HL-60 (cell line): ENCODE data around the gene CABLES2.

Source experiments
- DNase-seq, 2 experiments: peaks; one replicate each; pipeline ENCODE4 v3.0.0-alpha.2; 2010 to 2020; ENCODE audit warnings: low read depth in 1 of 2, low spot score in 1 of 2
- H3K27ac ChIP-seq: fragments of 250-450 bp; sonication (Bioruptor Pico); replicated peaks from 2 replicates; pipeline ENCODE4 v1.5.1; 2020; ENCODE audit warnings: mild to moderate bottlenecking, moderate library complexity
- H3K27me3 ChIP-seq: fragments of 250-450 bp; sonication (Bioruptor Pico); 2 replicates; pipeline ENCODE4 v1.5.1; 2021; ENCODE audit warnings: mild to moderate bottlenecking, moderate library complexity; ENCODE audit not compliant: insufficient read depth, poor library complexity, severe bottlenecking
- H3K4me3 ChIP-seq: replicated peaks from 2 replicates; pipeline ENCODE4 v1.5.1; 2011; ENCODE audit warnings: mild to moderate bottlenecking, control low read depth, low read length; ENCODE audit not compliant: insufficient read depth
- GABPA ChIP-seq: IDR thresholded peaks from 2 replicates; pipeline ENCODE4 v1.6.1; 2012; ENCODE audit warnings: low read depth
- POLR2AphosphoS5 ChIP-seq: IDR thresholded peaks from 2 replicates; pipeline ENCODE4 v1.6.1; 2012; ENCODE audit warnings: low read depth
- SPI1 ChIP-seq: IDR thresholded peaks from 2 replicates; pipeline ENCODE4 v1.6.1; 2012; ENCODE audit warnings: low read depth, mild to moderate bottlenecking, borderline replicate concordance
- TF ChIP-seq, protein P1 (sequence below): IDR thresholded peaks from 2 replicates; pipeline ENCODE4 v1.6.1; 2012; ENCODE audit warnings: low read depth; ENCODE audit not compliant: insufficient replicate concordance
- TF ChIP-seq, protein P2 (sequence below): IDR thresholded peaks from one replicate; pipeline ENCODE4 v1.5.1; 2011; ENCODE audit warnings: low read length, control low read depth, inconsistent platforms; ENCODE audit not compliant: insufficient read depth

The CABLES2 gene

DNA sequence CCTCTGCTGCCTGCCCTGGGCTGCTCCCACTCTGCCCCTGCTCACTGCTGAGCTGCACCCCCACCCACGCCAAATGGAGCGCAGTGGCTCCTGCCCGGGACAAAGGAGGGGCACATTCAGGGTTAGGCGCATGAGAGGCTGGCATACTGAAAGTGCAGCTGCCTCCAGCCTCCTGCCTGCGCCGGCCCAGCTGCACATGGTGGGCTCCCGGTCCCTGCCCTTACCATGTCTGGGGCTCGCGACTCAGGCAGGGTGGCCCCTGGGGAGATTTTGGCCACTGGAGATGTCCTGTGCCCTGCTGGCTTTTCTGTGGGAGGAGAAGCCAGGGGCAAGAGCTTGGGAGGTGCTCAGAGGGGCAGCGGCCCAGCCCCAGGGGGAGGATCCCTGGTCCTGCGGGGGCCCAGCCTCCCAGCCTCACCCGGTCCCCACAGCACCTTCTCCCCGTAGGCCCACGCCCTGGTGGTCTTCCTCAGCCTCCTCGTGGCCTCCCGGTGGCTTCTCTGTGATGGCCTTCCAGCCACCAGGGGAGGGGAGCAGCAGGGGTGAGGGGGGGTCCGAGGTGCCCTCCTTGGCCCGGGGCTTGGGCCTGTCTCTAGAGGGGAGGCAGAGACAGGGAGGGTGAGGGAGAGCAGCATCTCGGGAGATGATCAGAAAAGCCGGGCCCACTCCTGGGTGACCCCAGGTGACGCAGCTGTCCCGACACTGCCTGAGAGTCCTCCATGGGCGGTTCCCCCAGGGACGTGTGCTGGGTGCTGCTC is 8.4 kb upstream of the CABLES2 start:
- Histone ChIP-seq H3K27ac (no peak overlapping the region), H3K27me3 (peaks cover 10% of the 10 kb centered on the region), H3K4me3 (no peak overlapping the region)
- TF ChIP-seq, protein P1, sequence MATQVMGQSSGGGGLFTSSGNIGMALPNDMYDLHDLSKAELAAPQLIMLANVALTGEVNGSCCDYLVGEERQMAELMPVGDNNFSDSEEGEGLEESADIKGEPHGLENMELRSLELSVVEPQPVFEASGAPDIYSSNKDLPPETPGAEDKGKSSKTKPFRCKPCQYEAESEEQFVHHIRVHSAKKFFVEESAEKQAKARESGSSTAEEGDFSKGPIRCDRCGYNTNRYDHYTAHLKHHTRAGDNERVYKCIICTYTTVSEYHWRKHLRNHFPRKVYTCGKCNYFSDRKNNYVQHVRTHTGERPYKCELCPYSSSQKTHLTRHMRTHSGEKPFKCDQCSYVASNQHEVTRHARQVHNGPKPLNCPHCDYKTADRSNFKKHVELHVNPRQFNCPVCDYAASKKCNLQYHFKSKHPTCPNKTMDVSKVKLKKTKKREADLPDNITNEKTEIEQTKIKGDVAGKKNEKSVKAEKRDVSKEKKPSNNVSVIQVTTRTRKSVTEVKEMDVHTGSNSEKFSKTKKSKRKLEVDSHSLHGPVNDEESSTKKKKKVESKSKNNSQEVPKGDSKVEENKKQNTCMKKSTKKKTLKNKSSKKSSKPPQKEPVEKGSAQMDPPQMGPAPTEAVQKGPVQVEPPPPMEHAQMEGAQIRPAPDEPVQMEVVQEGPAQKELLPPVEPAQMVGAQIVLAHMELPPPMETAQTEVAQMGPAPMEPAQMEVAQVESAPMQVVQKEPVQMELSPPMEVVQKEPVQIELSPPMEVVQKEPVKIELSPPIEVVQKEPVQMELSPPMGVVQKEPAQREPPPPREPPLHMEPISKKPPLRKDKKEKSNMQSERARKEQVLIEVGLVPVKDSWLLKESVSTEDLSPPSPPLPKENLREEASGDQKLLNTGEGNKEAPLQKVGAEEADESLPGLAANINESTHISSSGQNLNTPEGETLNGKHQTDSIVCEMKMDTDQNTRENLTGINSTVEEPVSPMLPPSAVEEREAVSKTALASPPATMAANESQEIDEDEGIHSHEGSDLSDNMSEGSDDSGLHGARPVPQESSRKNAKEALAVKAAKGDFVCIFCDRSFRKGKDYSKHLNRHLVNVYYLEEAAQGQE: no peak
- TF ChIP-seq GABPA (no peak), POLR2AphosphoS5 (no peak), SPI1 (no peak)
- TF ChIP-seq, protein P2, sequence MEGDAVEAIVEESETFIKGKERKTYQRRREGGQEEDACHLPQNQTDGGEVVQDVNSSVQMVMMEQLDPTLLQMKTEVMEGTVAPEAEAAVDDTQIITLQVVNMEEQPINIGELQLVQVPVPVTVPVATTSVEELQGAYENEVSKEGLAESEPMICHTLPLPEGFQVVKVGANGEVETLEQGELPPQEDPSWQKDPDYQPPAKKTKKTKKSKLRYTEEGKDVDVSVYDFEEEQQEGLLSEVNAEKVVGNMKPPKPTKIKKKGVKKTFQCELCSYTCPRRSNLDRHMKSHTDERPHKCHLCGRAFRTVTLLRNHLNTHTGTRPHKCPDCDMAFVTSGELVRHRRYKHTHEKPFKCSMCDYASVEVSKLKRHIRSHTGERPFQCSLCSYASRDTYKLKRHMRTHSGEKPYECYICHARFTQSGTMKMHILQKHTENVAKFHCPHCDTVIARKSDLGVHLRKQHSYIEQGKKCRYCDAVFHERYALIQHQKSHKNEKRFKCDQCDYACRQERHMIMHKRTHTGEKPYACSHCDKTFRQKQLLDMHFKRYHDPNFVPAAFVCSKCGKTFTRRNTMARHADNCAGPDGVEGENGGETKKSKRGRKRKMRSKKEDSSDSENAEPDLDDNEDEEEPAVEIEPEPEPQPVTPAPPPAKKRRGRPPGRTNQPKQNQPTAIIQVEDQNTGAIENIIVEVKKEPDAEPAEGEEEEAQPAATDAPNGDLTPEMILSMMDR: no peak
- no peak for DNase-seq

DNA sequence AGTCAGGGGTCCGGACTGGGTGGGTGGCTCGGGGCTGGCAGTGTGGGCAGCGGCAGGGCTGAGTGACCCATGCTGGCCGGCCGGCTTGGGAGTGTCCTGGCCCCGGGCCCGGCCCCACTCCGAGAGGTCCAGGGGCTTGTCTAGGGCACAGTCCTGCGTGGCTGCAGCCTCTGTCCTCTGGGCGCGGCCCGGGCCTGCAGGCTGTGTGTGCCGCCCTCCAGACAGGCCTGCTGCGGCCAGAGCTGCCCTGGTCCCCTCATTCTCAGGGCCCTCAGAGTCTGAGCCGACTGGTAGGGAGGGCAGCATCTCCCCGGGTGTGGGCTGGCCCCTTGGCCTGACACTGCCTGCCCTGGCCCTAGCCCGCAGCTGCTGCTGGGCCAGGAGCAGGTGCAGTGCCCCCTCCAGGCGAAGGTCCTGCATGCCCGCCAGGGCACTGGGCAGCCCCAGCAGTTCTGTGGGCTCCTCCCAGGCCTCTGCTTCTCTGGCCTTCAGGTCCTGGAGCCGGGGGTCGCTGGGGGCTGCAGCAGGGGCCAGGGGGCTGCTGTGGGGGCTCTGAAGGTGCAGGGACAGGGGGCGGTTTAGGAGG is 6.9 kb upstream of the CABLES2 start:
- Histone ChIP-seq H3K27me3 (peaks cover 10% of the 10 kb centered on the region), H3K27ac (no peak overlapping the region), H3K4me3 (no peak overlapping the region)
- TF ChIP-seq GABPA (no peak), POLR2AphosphoS5 (no peak), SPI1 (no peak)
- TF ChIP-seq, protein P1: no peak
- TF ChIP-seq, protein P2: no peak
- DNase-seq: no peak

DNA sequence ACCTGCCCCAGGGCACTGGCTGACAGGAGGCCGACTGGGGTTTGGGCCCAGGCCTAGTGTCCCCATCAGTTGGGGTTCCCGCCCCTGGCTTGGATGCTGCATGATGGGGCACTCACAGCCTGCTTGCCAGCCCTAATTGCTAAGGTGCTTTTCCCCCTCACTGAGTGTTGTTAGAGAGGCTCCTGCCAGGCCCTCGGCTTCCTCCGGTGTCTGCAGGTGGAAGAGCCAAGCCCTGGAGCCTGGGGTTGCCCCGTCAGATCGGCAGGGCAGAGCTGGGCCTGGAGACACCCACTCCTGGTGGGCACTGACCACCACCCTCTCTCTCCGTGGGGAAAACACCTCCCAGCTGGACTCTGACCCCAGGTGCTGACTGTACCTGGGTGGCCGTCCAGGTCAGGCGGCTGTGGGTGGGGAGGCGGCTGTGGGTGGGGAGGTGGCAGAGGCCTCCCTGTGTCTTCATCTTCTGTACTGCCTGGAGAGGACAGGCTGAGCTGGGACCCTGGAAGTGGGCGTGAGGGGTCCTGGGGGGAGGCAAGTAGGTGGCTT is 6.0 kb upstream of the CABLES2 start:
- H3K27ac ChIP-seq: no peak overlapping the region
- no peak for DNase-seq
- TF ChIP-seq, protein P1: no peak
- no peak for TF ChIP-seq POLR2AphosphoS5
- no peak for TF ChIP-seq SPI1
- TF ChIP-seq, protein P2: no peak
- no peak for TF ChIP-seq GABPA
- H3K27me3 ChIP-seq: peaks cover 6% of the 10 kb centered on the region
- no peak overlapping the region for H3K4me3 ChIP-seq
